NT2/D1 (cell line): Measurements from ENCODE around the gene UCN3.

ENCODE experiments used
- SUZ12 ChIP-seq: IDR thresholded peaks from 2 replicates; pipeline ENCODE4 v1.6.1; 2011; ENCODE audit not compliant: insufficient read length, insufficient read depth; ENCODE audit errors: extremely low read depth
- ZNF274 ChIP-seq: IDR thresholded peaks from 2 replicates; pipeline ENCODE4 v1.6.1; 2011; ENCODE audit warnings: mild to moderate bottlenecking, low read depth, low read length

GRCh38 chr10:5373307-5373706 is 8.5 kb downstream of the UCN3 start:
- no peak for TF ChIP-seq ZNF274
- no peak for TF ChIP-seq SUZ12
